Measurements from ENCODE around the gene GSG1. TPM values are rescaled to one million over a fixed set of nuclear protein-coding genes. Genes with fewer than 3 reads are reported as not detected.
A peak's percentile ranks its signal among the peaks of the same experiment; 100 is the strongest.

The GSG1 gene
- total RNA-seq, 1 donor, result 0.36 TPM

GRCh38 chr12:13126494-13126893 is 23.0 kb upstream of the GSG1 start:
- no peaks in the 10 kb centered on the region for H3K27me3 ChIP-seq (ENCODE audit: insufficient read depth, low read length)
- H3K4me1 ChIP-seq (ENCODE audit: insufficient read depth, low read length), result peaks cover 15% of the 10 kb centered on the region
- H2AFZ ChIP-seq (ENCODE audit: low read length), result no peak overlapping the region
- no peak overlapping the region for H3K27ac ChIP-seq (ENCODE audit: low read depth, low read length)
- no peak overlapping the region for H3K4me3 ChIP-seq (ENCODE audit: insufficient read depth, low read length)
- H3K36me3 ChIP-seq (ENCODE audit: insufficient read depth, low read length), result no peaks in the 10 kb centered on the region
- no peaks in the 10 kb centered on the region for H3K79me2 ChIP-seq (ENCODE audit: insufficient read depth, low read length)
- no peaks in the 10 kb centered on the region for H3K9me3 ChIP-seq (ENCODE audit: low read depth, low read length)
- H3K4me2 ChIP-seq (ENCODE audit: insufficient read depth, low read length), result no peak overlapping the region
- no peaks in the 10 kb centered on the region for H4K20me1 ChIP-seq (ENCODE audit: insufficient read depth, low read length)
- TF ChIP-seq CTCF (IDR thresholded peaks at IDR 0.05; ENCODE audit: extremely low read depth, low read depth, low read length), result no peak
- DNase-seq (ENCODE audit: insufficient read length, low spot score, missing footprints), result peak; percentile 19

GRCh38 chr12:13125996-13126395 is 22.5 kb upstream of the GSG1 start:
- no peak overlapping the region for H3K4me3 ChIP-seq (ENCODE audit: insufficient read depth, low read length)
- H2AFZ ChIP-seq (ENCODE audit: low read length), result no peak overlapping the region
- H3K27ac ChIP-seq (ENCODE audit: low read depth, low read length), result no peak overlapping the region
- peaks cover 15% of the 10 kb centered on the region for H3K4me1 ChIP-seq (ENCODE audit: insufficient read depth, low read length)
- H3K36me3 ChIP-seq (ENCODE audit: insufficient read depth, low read length), result no peaks in the 10 kb centered on the region
- H3K27me3 ChIP-seq (ENCODE audit: insufficient read depth, low read length), result no peaks in the 10 kb centered on the region
- H4K20me1 ChIP-seq (ENCODE audit: insufficient read depth, low read length), result no peaks in the 10 kb centered on the region
- H3K4me2 ChIP-seq (ENCODE audit: insufficient read depth, low read length), result no peak overlapping the region
- no peak for TF ChIP-seq CTCF (IDR thresholded peaks at IDR 0.05; ENCODE audit: extremely low read depth, low read depth, low read length)
- DNase-seq (ENCODE audit: insufficient read length, low spot score, missing footprints), result no peak
- H3K79me2 ChIP-seq (ENCODE audit: insufficient read depth, low read length), result no peaks in the 10 kb centered on the region
- no peaks in the 10 kb centered on the region for H3K9me3 ChIP-seq (ENCODE audit: low read depth, low read length)

GRCh38 chr12:13124656-13125505 is 21.4 kb upstream of the GSG1 start:
- no peak for DNase-seq (ENCODE audit: insufficient read length, low spot score, missing footprints)
- TF ChIP-seq CTCF (IDR thresholded peaks at IDR 0.05; ENCODE audit: extremely low read depth, low read depth, low read length), result no peak
- H2AFZ ChIP-seq (ENCODE audit: low read length), result no peak overlapping the region
- peak overlapping the region; percentile 21 for H3K4me2 ChIP-seq (ENCODE audit: insufficient read depth, low read length)
- H3K4me1 ChIP-seq (ENCODE audit: insufficient read depth, low read length), result peaks cover 22% of the 10 kb centered on the region
- no peaks in the 10 kb centered on the region for H3K27me3 ChIP-seq (ENCODE audit: insufficient read depth, low read length)
- no peaks in the 10 kb centered on the region for H3K9me3 ChIP-seq (ENCODE audit: low read depth, low read length)
- no peak overlapping the region for H3K4me3 ChIP-seq (ENCODE audit: insufficient read depth, low read length)
- H4K20me1 ChIP-seq (ENCODE audit: insufficient read depth, low read length), result no peaks in the 10 kb centered on the region
- H3K36me3 ChIP-seq (ENCODE audit: insufficient read depth, low read length), result no peaks in the 10 kb centered on the region
- no peaks in the 10 kb centered on the region for H3K79me2 ChIP-seq (ENCODE audit: insufficient read depth, low read length)
- no peak overlapping the region for H3K27ac ChIP-seq (ENCODE audit: low read depth, low read length)

- Histone ChIP-seq H3K79me2 (ENCODE audit: insufficient read depth, low read length) (no peaks in the 10 kb centered on the region), H3K27ac (ENCODE audit: low read depth, low read length) (no peak overlapping the region), H3K36me3 (ENCODE audit: insufficient read depth, low read length) (no peaks in the 10 kb centered on the region), H3K27me3 (ENCODE audit: insufficient read depth, low read length) (no peaks in the 10 kb centered on the region), H3K4me2 (ENCODE audit: insufficient read depth, low read length) (no peak overlapping the region), H3K9me3 (ENCODE audit: low read depth, low read length) (no peaks in the 10 kb centered on the region), H3K4me1 (ENCODE audit: insufficient read depth, low read length) (peaks cover 47% of the 10 kb centered on the region), H4K20me1 (ENCODE audit: insufficient read depth, low read length) (no peaks in the 10 kb centered on the region), H2AFZ (ENCODE audit: low read length) (no peak overlapping the region), H3K4me3 (ENCODE audit: insufficient read depth, low read length) (no peak overlapping the region)
- no peak for DNase-seq (ENCODE audit: insufficient read length, low spot score, missing footprints)
- TF ChIP-seq CTCF (IDR thresholded peaks at IDR 0.05; ENCODE audit: extremely low read depth, low read depth, low read length), result no peak
Measured at GRCh38 chr12:13121568-13121967, 18.1 kb upstream of the GSG1 start.

All from osteoblast (primary cell).